Superior temporal gyrus (tissue), 1 donor: Measurements from ENCODE around the gene PARVG.

Experiments used
- DNase-seq: peaks from one replicate; pipeline ENCODE4 v3.0.0-alpha.2; 2016; ENCODE audit errors: extremely low spot score

The PARVG gene

GRCh38 chr22:44154436-44154942, 26.2 kb upstream of the PARVG start:
- no peak for DNase-seq

- DNase-seq = no peak
Observed at GRCh38 chr22:44155115-44155514, 25.6 kb upstream of the PARVG start.

GRCh38 chr22:44157916-44158618, 22.7 kb upstream of the PARVG start:
- no peak for DNase-seq

- no peak for DNase-seq
Observed at GRCh38 chr22:44158816-44159215, 21.9 kb upstream of the PARVG start.

- DNase-seq = no peak
Observed at GRCh38 chr22:44159221-44159620, 21.5 kb upstream of the PARVG start.

- no peak for DNase-seq
Observed at GRCh38 chr22:44159811-44160210, 20.9 kb upstream of the PARVG start.

- DNase-seq = no peak
Observed at GRCh38 chr22:44160421-44160820, 20.3 kb upstream of the PARVG start.

GRCh38 chr22:44161673-44162072, 19.1 kb upstream of the PARVG start:
- no peak for DNase-seq

- DNase-seq = no peak
Observed at GRCh38 chr22:44162960-44163359, 17.8 kb upstream of the PARVG start.

- DNase-seq = no peak
Observed at GRCh38 chr22:44163536-44163935, 17.2 kb upstream of the PARVG start.

- no peak for DNase-seq
Observed at GRCh38 chr22:44164031-44164430, 16.7 kb upstream of the PARVG start.

GRCh38 chr22:44165286-44165874, 15.3 kb upstream of the PARVG start:
- no peak for DNase-seq

GRCh38 chr22:44166498-44167276, 14.0 kb upstream of the PARVG start:
- no peak for DNase-seq

- DNase-seq = no peak
Observed at GRCh38 chr22:44167501-44167900, 13.2 kb upstream of the PARVG start.

- DNase-seq = no peak
Observed at GRCh38 chr22:44168206-44168605, 12.5 kb upstream of the PARVG start.

GRCh38 chr22:44170470-44170869, 10.3 kb upstream of the PARVG start:
- no peak for DNase-seq

GRCh38 chr22:44171561-44171960, 9.2 kb upstream of the PARVG start:
- DNase-seq = no peak

- DNase-seq = peak; percentile 69
Observed at GRCh38 chr22:44172370-44173108, 8.2 kb upstream of the PARVG start.

- DNase-seq = no peak
Observed at GRCh38 chr22:44173154-44173553, 7.6 kb upstream of the PARVG start.

GRCh38 chr22:44175676-44176075, 5.0 kb upstream of the PARVG start:
- DNase-seq = no peak

- no peak for DNase-seq
Observed at GRCh38 chr22:44179196-44179988, 1.3 kb upstream of the PARVG start.
